Keratinocyte (primary cell): ENCODE data around the gene LSM12. TPM values are rescaled to one million over a fixed set of nuclear protein-coding genes. Genes with fewer than 3 reads are reported as not detected.

Experiments
- DNase-seq: peaks from one replicate; pipeline ENCODE4 v3.0.0-alpha.2; 2011; ENCODE audit warnings: low read depth, missing footprints, low spot score
- FAIRE-seq: peaks from 2 replicates; lab custom pipeline; 2011; peaks lifted over from hg19 to GRCh38; lab: Jason Lieb, UNC
- H2AFZ ChIP-seq: 2 replicates; pipeline ENCODE4 v1.6.0; 2012; ENCODE audit warnings: low read length, control low read depth, inconsistent platforms; ENCODE audit not compliant: control insufficient read depth
- H3K27ac ChIP-seq: 2 replicates; pipeline ENCODE4 v1.5.1; 2011; ENCODE audit warnings: low read length; ENCODE audit not compliant: control insufficient read depth, insufficient read depth
- H3K27me3 ChIP-seq: 3 replicates; pipeline ENCODE4 v1.6.0; 2011; ENCODE audit warnings: low read length; ENCODE audit not compliant: control insufficient read depth, insufficient read depth; ENCODE audit errors: extremely low read depth
- H3K36me3 ChIP-seq, 2 experiments: 2 replicates in 1 of 2; 3 replicates in 1 of 2; pipeline ENCODE4 v1.5.1; 2011; ENCODE audit warnings: low read length in 2 of 2, mild to moderate bottlenecking in 1 of 2; ENCODE audit not compliant: control insufficient read depth in 2 of 2, insufficient read depth in 2 of 2; ENCODE audit errors: extremely low read depth in 1 of 2
- H3K4me1 ChIP-seq: 3 replicates; pipeline ENCODE4 v1.5.1; 2011; ENCODE audit warnings: low read length; ENCODE audit not compliant: control insufficient read depth, insufficient read depth; ENCODE audit errors: extremely low read depth
- H3K4me2 ChIP-seq: 3 replicates; pipeline ENCODE4 v1.6.0; 2011; ENCODE audit warnings: low read depth, low read length; ENCODE audit not compliant: control insufficient read depth, insufficient read depth; ENCODE audit errors: extremely low read depth
- H3K4me3 ChIP-seq, 3 experiments: fragments of 200-600 bp in 1 of 3; sonication (generic) in 1 of 3; 2 replicates in 2 of 3; 3 replicates in 1 of 3; pipeline ENCODE4 v1.5.1; 2011 to 2016; ENCODE audit warnings: low read length in 3 of 3, mild to moderate bottlenecking in 3 of 3, control low read depth in 2 of 3, inconsistent platforms in 1 of 3, low read depth in 1 of 3, mixed read lengths in 1 of 3, mixed run types in 1 of 3, moderate library complexity in 1 of 3; ENCODE audit not compliant: control insufficient read depth in 2 of 3, insufficient read depth in 2 of 3; ENCODE audit errors: extremely low read depth in 1 of 3
- H3K79me2 ChIP-seq: 2 replicates; pipeline ENCODE4 v1.6.0; 2012; ENCODE audit warnings: low read length; ENCODE audit not compliant: control insufficient read depth, insufficient read depth
- H3K9ac ChIP-seq: 3 replicates; pipeline ENCODE4 v1.6.0; 2011; ENCODE audit warnings: low read length; ENCODE audit not compliant: control insufficient read depth, insufficient read depth; ENCODE audit errors: extremely low read depth
- H3K9me1 ChIP-seq: 3 replicates; pipeline ENCODE4 v1.6.0; 2011; ENCODE audit warnings: low read length; ENCODE audit not compliant: control insufficient read depth, insufficient read depth; ENCODE audit errors: extremely low read depth
- H3K9me3 ChIP-seq: 2 replicates; pipeline ENCODE4 v1.5.1; 2012; ENCODE audit warnings: low read depth, low read length; ENCODE audit not compliant: control insufficient read depth
- H4K20me1 ChIP-seq: 3 replicates; pipeline ENCODE4 v1.6.0; 2011; ENCODE audit warnings: low read length; ENCODE audit not compliant: control insufficient read depth, insufficient read depth; ENCODE audit errors: extremely low read depth
- CTCF ChIP-seq, 3 experiments: IDR thresholded peaks in 1 of 3; conservative IDR thresholded peaks in 1 of 3; optimal IDR thresholded peaks in 1 of 3; 2 replicates in 2 of 3; 3 replicates in 1 of 3; pipeline versions ENCODE3 to v1.5.1; 2011; ENCODE audit warnings: low read length in 3 of 3, mild to moderate bottlenecking in 3 of 3, moderate library complexity in 2 of 3, control low read depth in 1 of 3, inconsistent platforms in 1 of 3; ENCODE audit not compliant: insufficient read depth in 2 of 3; ENCODE audit errors: extremely low read depth in 1 of 3
- EZH2 ChIP-seq: IDR thresholded peaks from one replicate; pipeline ENCODE4 v1.6.1; 2012; ENCODE audit warnings: inconsistent platforms, mild to moderate bottlenecking, low read length, moderate library complexity
- dilution Hi-C: fragments of 300-500 bp; cut with MboI; formaldehyde crosslinking; loops from one replicate; pipeline ENCODE4 v1.7.0; 2020; ENCODE audit warnings: low sequenced_read_pairs; ENCODE audit not compliant: extremely low pct_ligation_motif_present
- polyA plus RNA-seq, 5 experiments: library from polyadenylated mRNA; depleted of rRNA in 3 of 5; stranded (reverse) in 3 of 5; stranded (forward) in 1 of 5; unstranded in 1 of 5; fragments of >200 nt; gene quantifications; 1 replicate in 1 of 5; 2 replicates in 3 of 5; 3 replicates in 1 of 5; pipeline versions ENCODE4 v1.2.1 to v1.2.3, GENCODE V29; 2011 to 2012; ENCODE audit warnings: missing spikeins in 2 of 5, low read depth in 1 of 5, low replicate concordance in 1 of 5

The LSM12 gene
- polyA plus RNA-seq, 1 donor (not counting 4 experiments of a cell fraction or from before 2014, with no cell fraction given), result 49.5 TPM

- Histone ChIP-seq H3K9ac (no peak overlapping the region), H3K27ac (no peak overlapping the region), H3K36me3 (no peaks in the 10 kb centered on the region), H3K4me2 (no peak overlapping the region), H3K9me1 (no peaks in the 10 kb centered on the region), H3K27me3 (peaks cover 5% of the 10 kb centered on the region), H3K4me3 (no peak overlapping the region), H2AFZ (no peak overlapping the region), H3K9me3 (no peaks in the 10 kb centered on the region), H3K4me1 (peaks cover 14% of the 10 kb centered on the region), H3K79me2 (no peaks in the 10 kb centered on the region), H4K20me1 (no peaks in the 10 kb centered on the region)
- dilution Hi-C loops, result no loop called here
- FAIRE-seq (no peak), DNase-seq (no peak)
- no peak for TF ChIP-seq CTCF (optimal IDR thresholded peaks at IDR 0.05 in 1 of 3, IDR thresholded peaks at IDR 0.05 in 1 of 3, conservative IDR thresholded peaks at IDR 0.05 in 1 of 3; ENCODE audit: extremely low read depth in 1 of 3, insufficient read depth in 2 of 3, low read length in 3 of 3)
- no peak for TF ChIP-seq EZH2
These were observed 47.7 kb upstream of the LSM12 start for GRCh38 chr17:44113868-44114840.

- no peaks in the 10 kb centered on the region for H3K9me3 ChIP-seq
- dilution Hi-C loops, result no loop called here
- H4K20me1 ChIP-seq, result no peaks in the 10 kb centered on the region
- no peak overlapping the region for H2AFZ ChIP-seq
- no peak overlapping the region for H3K4me3 ChIP-seq
- H3K9me1 ChIP-seq, result no peaks in the 10 kb centered on the region
- peaks cover 5% of the 10 kb centered on the region for H3K27me3 ChIP-seq
- H3K27ac ChIP-seq, result no peak overlapping the region
- H3K9ac ChIP-seq, result no peak overlapping the region
- H3K36me3 ChIP-seq, result no peaks in the 10 kb centered on the region
- H3K79me2 ChIP-seq, result no peaks in the 10 kb centered on the region
- TF ChIP-seq EZH2 (no peak), CTCF (optimal IDR thresholded peaks at IDR 0.05 in 1 of 3, IDR thresholded peaks at IDR 0.05 in 1 of 3, conservative IDR thresholded peaks at IDR 0.05 in 1 of 3; ENCODE audit: extremely low read depth in 1 of 3, insufficient read depth in 2 of 3, low read length in 3 of 3) (no peak)
- H3K4me2 ChIP-seq, result no peak overlapping the region
- peaks cover 14% of the 10 kb centered on the region for H3K4me1 ChIP-seq
- FAIRE-seq (no peak), DNase-seq (no peak)
These were observed 46.9 kb upstream of the LSM12 start for GRCh38 chr17:44113382-44113781.
